ENCODE data around the gene HSPA12B.

Gene HSPA12B

DNA sequence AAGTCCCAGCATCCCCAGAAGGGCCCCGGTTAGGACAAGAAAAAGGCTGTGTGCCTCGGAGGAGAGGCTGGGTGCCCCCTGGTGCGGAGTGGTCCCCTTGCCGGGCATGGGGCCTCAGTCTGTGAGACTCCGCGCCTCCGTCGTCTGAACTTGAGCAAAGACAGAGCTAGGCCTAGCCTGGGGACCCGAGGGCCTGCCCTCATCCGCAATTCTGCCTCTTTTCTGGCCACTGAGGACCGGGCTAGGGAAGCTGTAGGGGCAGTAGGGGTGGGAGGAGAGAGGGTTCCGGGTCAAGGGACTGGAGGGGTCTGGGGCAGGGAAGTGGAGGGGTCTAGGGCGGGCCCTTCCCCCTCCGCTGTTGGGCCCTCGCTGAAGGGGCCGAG is 550 bp upstream of the HSPA12B start:
- H3K4me3 Mint-ChIP-seq, result no peak overlapping the region
- peaks cover 61% of the 10 kb centered on the region for H3K27me3 Mint-ChIP-seq
- ATAC-seq, result peak; percentile 25

DNA sequence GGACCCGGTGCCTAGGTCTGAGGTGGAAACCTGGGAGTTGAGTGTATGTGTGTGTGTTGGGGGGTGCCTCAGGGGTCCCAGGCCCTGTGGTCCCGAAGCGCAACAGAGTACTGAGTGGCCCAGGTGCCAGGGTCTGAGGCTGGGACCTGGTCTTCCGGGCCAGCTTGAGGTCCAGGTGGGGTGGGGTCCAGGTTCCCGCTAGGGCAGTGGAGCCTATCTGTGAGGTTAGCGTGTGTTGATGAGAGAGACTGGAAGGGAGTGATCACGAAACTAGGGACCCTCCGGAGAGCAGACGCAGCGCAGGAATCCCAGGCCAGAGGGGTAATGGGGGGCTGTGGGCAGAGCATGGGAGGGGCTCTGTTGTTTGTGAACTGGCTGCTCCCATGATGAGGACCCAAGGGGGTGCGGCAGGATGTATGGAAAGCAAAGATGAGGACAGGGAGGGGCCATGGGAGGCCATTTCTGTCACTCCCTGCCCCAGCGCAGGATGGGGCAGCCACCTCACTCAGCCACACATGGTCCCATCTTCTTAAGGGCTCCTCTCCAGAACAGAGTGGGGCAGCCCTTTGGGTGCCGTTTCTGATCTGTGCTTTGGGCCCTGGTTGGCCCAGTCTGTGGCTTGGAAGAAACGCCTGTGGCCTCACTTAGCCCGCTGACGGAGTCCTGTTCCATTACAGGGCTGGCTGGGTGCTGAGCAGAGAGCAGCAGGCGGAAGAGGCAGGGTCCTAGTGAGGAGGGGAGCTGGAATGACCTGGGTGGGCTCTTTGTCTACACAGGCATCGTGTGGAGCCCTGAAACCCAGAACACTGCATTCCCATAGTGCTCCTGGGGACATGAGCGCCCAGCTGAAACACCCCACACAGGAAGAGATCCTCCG is 872 bp downstream of the HSPA12B start:
- H3K27ac Mint-ChIP-seq, result no peak overlapping the region

More for the DNA sequence above, 550 bp upstream of the HSPA12B start:
- Mint-ChIP-seq H3K27ac (no peak overlapping the region), H3K36me3 (no peaks in the 10 kb centered on the region), H3K9me3 (no peaks in the 10 kb centered on the region), H3K4me1 (no peaks in the 10 kb centered on the region)

DNA sequence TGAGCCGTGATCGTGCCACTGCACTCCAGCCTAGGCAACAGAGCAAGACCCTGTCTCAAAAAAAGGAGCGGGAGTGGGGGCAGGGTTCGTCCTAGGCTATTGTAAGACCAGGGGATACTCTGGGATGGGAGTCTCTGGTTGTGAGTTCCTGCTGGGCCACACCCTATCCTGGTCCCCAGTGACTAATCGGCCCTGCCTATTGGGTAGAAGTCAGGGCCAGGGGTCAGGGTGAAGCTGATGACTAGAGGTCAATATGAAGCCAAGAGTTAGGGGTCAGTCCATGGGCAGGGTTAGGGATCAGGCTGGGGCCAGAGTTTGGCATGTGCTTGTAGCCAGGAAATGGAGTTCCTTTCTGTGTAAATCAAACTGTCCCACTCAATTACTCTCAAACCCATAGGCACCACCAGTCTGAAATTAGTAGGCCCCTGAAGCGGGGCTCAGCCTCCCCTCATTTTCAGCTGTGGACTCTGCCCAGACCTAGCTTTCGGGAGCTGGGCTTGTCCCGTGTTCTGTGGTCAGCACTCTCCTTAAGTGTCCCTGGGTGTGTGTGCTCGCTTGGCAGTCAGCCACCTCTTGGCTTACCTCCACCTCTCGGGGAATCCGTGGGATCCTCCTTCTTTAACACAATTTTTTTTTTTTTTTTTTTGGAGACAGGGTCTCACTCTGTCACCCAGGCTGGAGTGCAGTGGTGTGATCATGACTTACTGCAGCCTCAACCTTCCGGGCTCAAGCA is 1.8 kb downstream of the HSPA12B start:
- ATAC-seq, result no peak
- H3K36me3 Mint-ChIP-seq, result no peaks in the 10 kb centered on the region
- H3K27me3 Mint-ChIP-seq, result peaks cover 42% of the 10 kb centered on the region

More for the DNA sequence above, 872 bp downstream of the HSPA12B start:
- Mint-ChIP-seq H3K4me3 (no peak overlapping the region), H3K4me1 (no peaks in the 10 kb centered on the region), H3K9me3 (no peaks in the 10 kb centered on the region), H3K36me3 (no peaks in the 10 kb centered on the region), H3K27me3 (peaks cover 47% of the 10 kb centered on the region)
- ATAC-seq, result no peak

DNA sequence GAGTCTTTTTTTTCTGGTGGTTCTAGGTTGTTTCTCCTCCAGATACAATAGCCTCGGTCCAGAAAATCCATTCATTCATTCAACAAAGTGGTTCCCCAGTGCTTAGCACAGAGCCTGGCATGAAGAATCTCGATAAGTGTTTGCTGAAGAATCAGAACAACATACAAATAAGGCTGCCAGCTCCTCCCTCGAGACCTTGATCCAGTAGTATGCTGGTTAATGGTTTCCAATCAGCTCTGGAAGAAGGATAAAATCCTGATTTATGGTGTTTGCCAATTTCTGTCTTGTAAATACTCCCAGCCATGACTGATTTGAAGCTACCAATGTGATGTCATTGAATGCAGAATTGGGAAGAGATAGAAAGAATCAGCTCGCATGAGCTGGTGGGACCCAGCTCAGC is 3.3 kb downstream of the HSPA12B start:
- H3K9me3 Mint-ChIP-seq, result no peaks in the 10 kb centered on the region
- H3K4me3 Mint-ChIP-seq, result no peak overlapping the region
- ATAC-seq, result no peak
- H3K36me3 Mint-ChIP-seq, result no peaks in the 10 kb centered on the region
- H3K27ac Mint-ChIP-seq, result no peak overlapping the region
- H3K4me1 Mint-ChIP-seq, result no peaks in the 10 kb centered on the region
- peaks cover 32% of the 10 kb centered on the region for H3K27me3 Mint-ChIP-seq

More for the DNA sequence above, 1.8 kb downstream of the HSPA12B start:
- Mint-ChIP-seq H3K27ac (no peak overlapping the region), H3K9me3 (no peaks in the 10 kb centered on the region), H3K4me1 (no peaks in the 10 kb centered on the region), H3K4me3 (no peak overlapping the region)

DNA sequence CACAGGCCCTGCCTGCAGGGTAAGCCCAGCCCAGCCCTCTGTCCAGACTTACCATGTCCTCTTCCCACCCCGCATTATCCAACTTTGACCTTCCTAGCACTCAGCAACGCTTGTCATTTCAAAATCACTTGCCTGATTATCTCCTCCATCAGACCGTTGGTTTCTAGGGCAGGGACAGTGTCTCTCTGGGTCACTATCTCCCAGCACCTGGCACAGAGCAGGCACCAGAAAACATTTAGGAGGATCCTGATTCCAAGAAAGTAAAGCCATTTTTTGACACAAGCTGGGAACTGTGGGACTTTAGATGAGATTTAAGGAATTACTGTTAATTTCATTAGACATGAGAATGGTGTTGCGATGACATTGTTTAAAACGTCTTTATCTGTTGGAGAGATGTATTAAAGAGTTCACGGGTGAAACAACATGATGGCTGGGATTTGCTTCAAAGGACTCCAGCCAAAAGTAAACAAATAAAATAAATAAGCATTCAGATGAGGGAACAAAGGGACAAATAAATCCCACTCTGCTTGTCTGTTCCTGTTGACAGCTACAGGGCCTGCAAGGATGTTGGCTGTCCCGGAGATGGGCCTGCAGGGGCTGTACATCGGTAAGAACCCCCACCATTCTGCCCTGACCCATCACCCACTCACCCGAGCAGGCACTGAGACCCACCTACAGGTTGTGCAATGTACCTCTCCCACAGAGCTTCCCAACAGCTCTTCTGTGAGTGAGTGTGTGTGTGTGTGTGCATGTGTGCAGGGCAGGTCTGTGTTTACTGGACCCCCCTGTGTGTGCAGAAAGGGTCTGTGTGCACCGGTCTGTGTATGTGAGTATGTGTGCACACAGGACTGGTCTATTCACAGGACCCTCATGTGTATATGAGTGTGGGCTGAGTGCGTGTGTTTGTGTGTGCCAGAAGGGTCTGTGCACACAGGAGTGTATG is 5.9 kb downstream of the HSPA12B start:
- Mint-ChIP-seq H3K36me3 (no peaks in the 10 kb centered on the region), H3K27ac (no peak overlapping the region), H3K4me3 (no peak overlapping the region), H3K27me3 (peaks cover 17% of the 10 kb centered on the region), H3K9me3 (no peaks in the 10 kb centered on the region), H3K4me1 (no peaks in the 10 kb centered on the region)
- ATAC-seq, result no peak

DNA sequence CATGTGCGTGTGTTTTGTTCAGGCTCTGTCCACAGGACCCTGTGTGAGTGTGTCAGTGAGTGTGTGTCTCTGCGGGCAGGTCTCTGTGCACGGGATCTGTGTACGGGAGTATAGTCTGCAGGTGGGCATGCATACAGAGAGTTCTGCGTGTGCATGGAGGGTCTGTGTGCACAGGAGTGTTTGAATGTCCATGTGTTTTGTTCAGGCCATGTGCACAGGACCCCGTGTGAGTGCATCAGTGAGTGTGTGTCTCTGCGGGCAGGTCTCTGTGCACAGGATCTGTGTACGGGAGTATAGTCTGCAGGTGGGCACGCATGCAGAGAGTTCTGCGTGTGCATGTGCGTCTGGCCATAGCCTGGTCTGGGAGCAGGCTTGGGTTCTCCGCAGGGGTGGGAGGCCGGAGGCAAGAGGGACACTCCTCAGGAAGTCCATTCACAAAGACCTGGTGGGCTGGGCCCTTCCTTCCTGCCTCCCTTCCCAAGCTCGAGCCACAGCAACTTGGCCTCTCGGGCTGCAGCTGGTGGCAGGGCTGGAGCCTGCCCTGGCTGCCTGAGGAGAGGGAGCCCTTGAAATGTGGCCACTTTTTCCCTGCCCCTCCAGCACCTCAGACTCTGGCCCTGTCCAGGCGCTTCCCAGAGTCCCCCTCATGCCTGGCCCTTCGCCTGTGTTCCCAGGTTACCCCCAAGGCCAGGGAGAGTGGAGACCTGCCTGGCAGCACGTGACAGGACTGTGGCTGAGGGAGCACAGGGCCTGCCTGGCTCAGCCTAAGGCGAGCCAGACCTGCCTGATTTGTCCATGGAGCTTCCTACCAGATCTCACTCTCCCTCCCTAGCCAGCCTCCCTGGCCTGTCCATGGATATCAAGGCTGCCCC is 6.8 kb downstream of the HSPA12B start:
- H3K9me3 Mint-ChIP-seq, result no peaks in the 10 kb centered on the region
- peaks cover 14% of the 10 kb centered on the region for H3K27me3 Mint-ChIP-seq
- no peak for ATAC-seq
- H3K4me1 Mint-ChIP-seq, result no peaks in the 10 kb centered on the region
- no peak overlapping the region for H3K27ac Mint-ChIP-seq
- no peaks in the 10 kb centered on the region for H3K36me3 Mint-ChIP-seq
- no peak overlapping the region for H3K4me3 Mint-ChIP-seq

DNA sequence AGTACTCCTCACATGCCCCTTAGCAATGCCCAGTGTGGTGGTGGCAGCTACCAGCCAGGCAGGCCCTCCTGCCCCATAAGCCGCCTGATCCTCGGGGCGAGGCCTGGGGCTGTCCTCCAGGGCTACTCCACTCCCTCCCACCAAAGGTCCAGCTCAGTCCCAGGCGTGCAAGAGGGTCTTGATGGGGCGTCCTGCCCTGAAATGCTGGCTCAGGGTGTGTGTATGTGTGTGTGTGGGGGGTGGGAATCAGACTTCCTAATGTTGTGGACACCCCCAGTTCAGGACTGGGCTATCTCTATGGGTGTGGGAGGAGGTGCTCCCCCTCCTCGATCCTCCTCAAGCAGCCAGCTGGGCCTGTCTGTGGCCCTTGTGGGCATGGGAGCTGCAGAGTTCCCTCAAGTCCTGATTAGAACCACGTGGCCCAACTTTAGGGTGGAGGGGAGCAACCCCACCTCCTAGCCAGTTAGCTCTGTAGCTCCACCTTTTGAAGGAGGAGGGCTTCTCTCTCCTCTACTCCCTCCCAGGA is 7.5 kb downstream of the HSPA12B start:
- no peak overlapping the region for H3K27ac Mint-ChIP-seq
- ATAC-seq, result no peak
- peaks cover 21% of the 10 kb centered on the region for H3K27me3 Mint-ChIP-seq
- H3K4me1 Mint-ChIP-seq, result peaks cover 4% of the 10 kb centered on the region
- H3K9me3 Mint-ChIP-seq, result no peaks in the 10 kb centered on the region
- no peaks in the 10 kb centered on the region for H3K36me3 Mint-ChIP-seq
- no peak overlapping the region for H3K4me3 Mint-ChIP-seq

DNA sequence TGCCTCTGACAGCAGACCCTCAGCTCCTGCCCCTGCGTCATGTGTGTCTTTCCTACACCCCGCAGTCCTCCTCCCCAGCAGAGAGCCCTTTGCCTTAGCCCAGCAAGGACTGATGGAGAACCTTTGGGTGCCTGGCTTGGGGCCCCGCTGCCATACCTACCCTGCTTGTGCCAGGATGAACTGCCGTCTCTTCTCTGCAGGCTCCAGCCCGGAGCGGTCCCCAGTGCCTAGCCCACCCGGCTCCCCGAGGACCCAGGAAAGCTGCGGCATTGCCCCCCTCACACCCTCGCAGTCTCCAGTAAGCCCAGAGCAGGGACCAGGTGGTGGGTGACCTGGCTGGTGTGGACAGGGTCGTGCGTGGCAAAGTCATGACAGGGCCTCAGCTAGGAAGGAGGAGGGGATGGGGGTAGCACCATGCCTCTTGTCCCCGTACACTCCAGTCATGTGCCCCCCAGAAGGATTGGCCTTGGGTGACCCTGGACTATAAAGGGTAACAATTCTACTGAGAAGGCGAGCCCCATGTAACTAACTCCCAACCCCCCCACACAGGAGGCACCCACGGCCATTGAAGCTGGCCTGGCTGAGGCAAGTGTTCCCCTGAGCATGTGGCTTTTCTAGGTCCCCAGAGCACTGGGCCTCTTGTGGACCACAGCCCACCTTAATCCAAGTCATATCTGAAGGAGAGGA is 8.3 kb downstream of the HSPA12B start:
- H3K27me3 Mint-ChIP-seq, result peaks cover 29% of the 10 kb centered on the region
- no peak for ATAC-seq
- peaks cover 12% of the 10 kb centered on the region for H3K4me1 Mint-ChIP-seq
- H3K27ac Mint-ChIP-seq, result no peak overlapping the region
- no peak overlapping the region for H3K4me3 Mint-ChIP-seq
- no peaks in the 10 kb centered on the region for H3K9me3 Mint-ChIP-seq
- no peaks in the 10 kb centered on the region for H3K36me3 Mint-ChIP-seq

DNA sequence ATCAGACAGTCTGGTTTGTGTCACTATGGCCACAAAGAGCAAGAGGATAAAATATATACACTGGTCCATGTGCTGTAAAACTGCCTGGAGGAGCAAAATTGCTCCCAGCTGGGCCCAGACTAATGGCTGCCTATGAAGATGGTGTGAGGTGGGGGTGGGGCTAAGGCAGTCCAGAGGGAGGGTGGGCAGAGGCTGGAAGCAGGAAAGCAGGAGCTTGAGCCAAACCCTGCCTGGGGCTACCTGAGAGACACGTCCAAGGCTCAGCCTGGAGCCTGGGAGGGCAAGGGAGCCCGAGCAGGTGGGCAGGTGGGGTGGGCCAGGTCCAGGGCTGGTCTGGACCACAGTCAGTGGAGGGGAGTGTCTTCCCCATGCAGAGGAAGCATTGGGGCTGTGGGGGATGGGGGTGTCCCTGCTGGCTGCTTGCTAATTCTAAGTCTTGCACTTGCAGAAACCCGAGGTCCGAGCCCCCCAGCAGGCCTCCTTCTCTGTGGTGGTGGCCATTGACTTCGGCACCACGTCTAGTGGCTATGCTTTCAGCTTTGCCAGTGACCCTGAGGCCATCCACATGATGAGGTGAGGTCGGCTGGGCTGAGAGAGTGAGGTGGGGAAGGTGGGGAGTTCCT is 9.5 kb downstream of the HSPA12B start:
- Mint-ChIP-seq H3K36me3 (no peaks in the 10 kb centered on the region), H3K9me3 (no peaks in the 10 kb centered on the region), H3K4me3 (no peak overlapping the region), H3K27me3 (peaks cover 41% of the 10 kb centered on the region), H3K4me1 (peaks cover 13% of the 10 kb centered on the region), H3K27ac (no peak overlapping the region)
- ATAC-seq, result no peak

DNA sequence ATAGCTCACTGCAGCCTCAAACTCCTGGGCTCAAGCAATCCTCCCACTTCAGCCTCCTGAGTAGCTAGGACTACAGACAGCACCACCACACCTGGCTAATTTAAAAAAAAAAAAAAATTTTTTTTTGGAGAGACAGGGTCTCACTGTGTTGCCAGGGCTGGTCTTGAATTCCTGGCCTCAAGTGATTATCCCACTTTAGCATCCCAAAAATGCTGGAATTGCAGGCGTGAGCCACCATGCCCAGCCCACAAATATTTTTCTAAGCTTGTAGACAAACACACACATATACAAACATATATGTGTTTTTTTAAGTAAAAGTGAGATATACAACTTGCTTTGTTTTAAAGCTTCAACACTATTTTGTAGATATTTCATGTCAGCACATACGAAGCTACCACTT is 10.8 kb downstream of the HSPA12B start:
- H3K4me3 Mint-ChIP-seq, result no peak overlapping the region
- no peaks in the 10 kb centered on the region for H3K36me3 Mint-ChIP-seq
- H3K4me1 Mint-ChIP-seq, result peaks cover 13% of the 10 kb centered on the region
- no peaks in the 10 kb centered on the region for H3K9me3 Mint-ChIP-seq
- no peak overlapping the region for H3K27ac Mint-ChIP-seq
- ATAC-seq, result no peak
- peaks cover 54% of the 10 kb centered on the region for H3K27me3 Mint-ChIP-seq

DNA sequence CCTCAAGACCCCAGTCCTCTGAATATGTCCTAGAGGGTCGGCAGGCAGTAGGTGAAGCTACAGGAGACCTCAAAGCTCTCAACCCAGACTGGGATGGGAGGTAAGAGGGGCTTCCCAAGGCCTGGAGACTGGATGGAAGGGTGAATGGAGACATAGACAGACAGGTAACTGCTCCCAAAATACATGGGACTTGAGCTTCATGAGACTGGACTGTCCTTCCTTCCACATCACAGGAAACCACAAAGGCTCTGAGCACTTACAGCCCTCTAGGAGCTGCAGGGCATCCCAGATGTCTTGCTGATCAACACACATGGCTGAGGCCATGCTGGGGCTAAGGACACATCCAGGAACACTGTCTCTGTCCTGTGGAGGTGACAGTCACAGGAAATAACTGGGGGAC is 11.6 kb downstream of the HSPA12B start:
- Mint-ChIP-seq H3K36me3 (no peaks in the 10 kb centered on the region), H3K4me3 (no peak overlapping the region), H3K27ac (no peak overlapping the region), H3K9me3 (no peaks in the 10 kb centered on the region), H3K4me1 (peaks cover 13% of the 10 kb centered on the region), H3K27me3 (peaks cover 58% of the 10 kb centered on the region)
- no peak for ATAC-seq

DNA sequence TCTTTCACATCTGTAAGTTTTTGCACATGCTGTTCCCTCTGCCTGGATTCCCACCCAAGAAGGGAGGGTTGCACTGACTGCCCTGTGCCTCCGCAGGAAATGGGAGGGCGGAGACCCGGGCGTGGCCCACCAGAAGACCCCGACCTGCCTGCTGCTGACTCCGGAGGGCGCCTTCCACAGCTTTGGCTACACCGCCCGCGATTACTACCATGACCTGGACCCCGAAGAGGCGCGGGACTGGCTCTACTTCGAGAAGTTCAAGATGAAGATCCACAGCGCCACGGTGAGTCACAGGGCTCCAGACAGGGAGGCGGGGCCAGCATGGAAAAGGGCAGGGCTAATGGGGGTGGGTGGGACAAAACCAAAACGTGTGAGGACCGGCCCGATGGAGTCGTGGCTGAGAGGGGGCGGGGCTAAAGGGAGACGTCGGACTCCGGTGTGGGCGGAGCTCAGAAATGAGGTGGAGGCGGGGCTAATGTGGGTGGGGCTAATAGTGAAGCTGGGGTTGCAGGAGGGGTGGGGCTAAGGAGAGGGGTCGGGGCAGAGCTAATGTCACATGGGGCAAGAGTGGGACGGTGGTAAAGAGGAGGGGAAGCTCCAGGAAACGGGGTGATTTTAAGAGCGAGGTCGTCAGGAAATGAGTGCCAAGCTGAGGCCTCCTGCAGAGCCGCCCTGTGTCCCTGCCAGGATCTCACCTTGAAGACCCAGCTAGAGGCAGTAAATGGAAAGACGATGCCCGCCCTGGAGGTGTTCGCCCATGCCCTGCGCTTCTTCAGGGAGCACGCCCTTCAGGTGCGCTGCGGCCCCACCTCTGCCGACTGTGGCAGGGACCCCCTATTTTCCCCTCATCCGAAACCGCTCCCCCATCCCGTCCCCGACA is 12.6 kb downstream of the HSPA12B start:
- peak overlapping the region; percentile 53 for H3K4me3 Mint-ChIP-seq
- H3K27me3 Mint-ChIP-seq, result peaks cover 58% of the 10 kb centered on the region
- H3K4me1 Mint-ChIP-seq, result peaks cover 13% of the 10 kb centered on the region
- ATAC-seq, result peak; percentile 59
- no peaks in the 10 kb centered on the region for H3K36me3 Mint-ChIP-seq
- no peak overlapping the region for H3K27ac Mint-ChIP-seq
- no peaks in the 10 kb centered on the region for H3K9me3 Mint-ChIP-seq
